MCF 10A (cell line): ENCODE results near the gene CCM2L. TPM values are rescaled to one million over a fixed set of nuclear protein-coding genes. Genes with fewer than 3 reads are reported as not detected.

Source experiments
- BruUV-seq: library from RNA; stranded (reverse); fragments of 400-500 nt; replicated peaks from 2 replicates; lab custom pipeline; 2021; lab: Mats Ljungman, UMichigan
- CTCF ChIA-PET: fragments of 300-600 bp; sonication (Branson Sonifier 250); formaldehyde crosslinking; extraction: SDS; loops from one replicate; lab custom pipeline; 2021; ENCODE audit warnings: antibody characterized with exemption, inconsistent platforms; lab: Yijun Ruan, JAX
- POLR2A ChIA-PET: fragments of 300-600, 350-650 bp; sonication (Branson Sonifier 250); formaldehyde crosslinking; extraction: SDS; loops from one replicate; lab custom pipeline; 2020; ENCODE audit warnings: antibody characterized with exemption, inconsistent platforms; lab: Yijun Ruan, JAX
- DNase-seq: peaks from one replicate; pipeline ENCODE4 v3.0.0-alpha.2; 2018; ENCODE audit not compliant: unreplicated experiment
- H3K27ac Mint-ChIP-seq: one replicate; pipeline ENCODE4 v1.8.0; 2022; ENCODE audit warnings: mild to moderate bottlenecking, low read depth, mixed read lengths; ENCODE audit not compliant: unreplicated experiment
- H3K27me3 Mint-ChIP-seq: one replicate; pipeline ENCODE4 v1.8.0; 2022; ENCODE audit warnings: mixed read lengths; ENCODE audit not compliant: insufficient read depth, unreplicated experiment
- H3K36me3 Mint-ChIP-seq: one replicate; pipeline ENCODE4 v1.8.0; 2022; ENCODE audit warnings: mild to moderate bottlenecking, moderate library complexity, mixed read lengths; ENCODE audit not compliant: insufficient read depth, unreplicated experiment
- H3K4me1 Mint-ChIP-seq: one replicate; pipeline ENCODE4 v1.8.0; 2022; ENCODE audit warnings: mixed read lengths; ENCODE audit not compliant: insufficient read depth, unreplicated experiment
- H3K4me3 Mint-ChIP-seq: one replicate; pipeline ENCODE4 v1.8.0; 2022; ENCODE audit warnings: mild to moderate bottlenecking, moderate library complexity, mixed read lengths; ENCODE audit not compliant: unreplicated experiment
- H3K9me3 Mint-ChIP-seq: one replicate; pipeline ENCODE4 v1.8.0; 2022; ENCODE audit warnings: mixed read lengths; ENCODE audit not compliant: unreplicated experiment
- CTCF ChIP-seq: fragments of 200-600 bp; IDR thresholded peaks from one replicate; pipeline ENCODE4 v1.8.0; 2022; ENCODE audit warnings: antibody characterized with exemption, mild to moderate bottlenecking; ENCODE audit not compliant: unreplicated experiment
- intact Hi-C: fragments of 100-400 bp; cut with micrococcal nuclease; formaldehyde crosslinking; loops from 2 replicates; pipeline ENCODE4 v1.14.1; 2022
- total RNA-seq: library from RNA; stranded (reverse); gene quantifications from 2 replicates; pipeline ENCODE4 v1.2.3, GENCODE V29; 2022

CCM2L gene
- total RNA-seq, 1 experiment from 2014 or later, result not detected

DNA sequence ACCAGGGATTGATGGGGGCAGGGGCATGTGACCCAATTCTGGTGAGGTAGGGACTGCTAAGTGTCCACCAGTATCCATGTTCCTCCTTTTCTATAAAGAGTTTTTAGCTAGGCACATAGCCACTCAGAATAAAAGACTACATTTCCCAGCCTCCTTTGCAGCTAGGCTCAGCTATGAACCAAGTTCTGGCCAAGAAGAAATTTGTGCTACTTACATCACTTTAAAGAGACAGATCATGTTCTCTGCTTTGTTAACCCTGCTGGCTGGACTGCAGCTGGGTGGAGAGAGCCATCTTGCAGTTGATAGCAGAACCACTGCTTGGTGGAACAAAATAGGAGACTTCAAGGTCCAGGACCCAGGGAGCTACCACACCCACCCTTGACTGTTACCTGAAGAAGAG lies 5.3 kb upstream of the CCM2L start:
- H3K27me3 Mint-ChIP-seq, result peaks cover 42% of the 10 kb centered on the region
- no peak overlapping the region for H3K27ac Mint-ChIP-seq
- no peak overlapping the region for H3K4me3 Mint-ChIP-seq
- intact Hi-C loops, result no loop called here
- BruUV-seq, result no TSS peak
- H3K36me3 Mint-ChIP-seq, result no peaks in the 10 kb centered on the region
- peak; percentile 15 for DNase-seq
- CTCF ChIA-PET, result interaction anchor here (0.5 to 1.8 kb wide), 4 partner anchors 12 to 1108 kb away, joined by 3 to 5 read pairs (median 4); no protein-coding TSS in a partner anchor
- no peaks in the 10 kb centered on the region for H3K9me3 Mint-ChIP-seq
- H3K4me1 Mint-ChIP-seq, result no peaks in the 10 kb centered on the region
- no peak for TF ChIP-seq CTCF
- POLR2A ChIA-PET, result no interaction called here

- Mint-ChIP-seq H3K9me3 (no peaks in the 10 kb centered on the region), H3K4me1 (no peaks in the 10 kb centered on the region), H3K36me3 (no peaks in the 10 kb centered on the region), H3K27me3 (peaks cover 36% of the 10 kb centered on the region), H3K4me3 (no peak overlapping the region), H3K27ac (no peak overlapping the region)
- no peak for TF ChIP-seq CTCF
- ChIA-PET CTCF (interaction anchor here (1.7 to 2.5 kb wide), 3 partner anchors 11 to 183 kb away, joined by 4 to 9 read pairs (median 7); no protein-coding TSS in a partner anchor), POLR2A (no interaction called here)
- DNase-seq, result no peak
- intact Hi-C loops, result no loop called here
- BruUV-seq, result no TSS peak
Observed at GRCh38 chr20:32006053-32006452, 4.2 kb upstream of the CCM2L start.

DNA sequence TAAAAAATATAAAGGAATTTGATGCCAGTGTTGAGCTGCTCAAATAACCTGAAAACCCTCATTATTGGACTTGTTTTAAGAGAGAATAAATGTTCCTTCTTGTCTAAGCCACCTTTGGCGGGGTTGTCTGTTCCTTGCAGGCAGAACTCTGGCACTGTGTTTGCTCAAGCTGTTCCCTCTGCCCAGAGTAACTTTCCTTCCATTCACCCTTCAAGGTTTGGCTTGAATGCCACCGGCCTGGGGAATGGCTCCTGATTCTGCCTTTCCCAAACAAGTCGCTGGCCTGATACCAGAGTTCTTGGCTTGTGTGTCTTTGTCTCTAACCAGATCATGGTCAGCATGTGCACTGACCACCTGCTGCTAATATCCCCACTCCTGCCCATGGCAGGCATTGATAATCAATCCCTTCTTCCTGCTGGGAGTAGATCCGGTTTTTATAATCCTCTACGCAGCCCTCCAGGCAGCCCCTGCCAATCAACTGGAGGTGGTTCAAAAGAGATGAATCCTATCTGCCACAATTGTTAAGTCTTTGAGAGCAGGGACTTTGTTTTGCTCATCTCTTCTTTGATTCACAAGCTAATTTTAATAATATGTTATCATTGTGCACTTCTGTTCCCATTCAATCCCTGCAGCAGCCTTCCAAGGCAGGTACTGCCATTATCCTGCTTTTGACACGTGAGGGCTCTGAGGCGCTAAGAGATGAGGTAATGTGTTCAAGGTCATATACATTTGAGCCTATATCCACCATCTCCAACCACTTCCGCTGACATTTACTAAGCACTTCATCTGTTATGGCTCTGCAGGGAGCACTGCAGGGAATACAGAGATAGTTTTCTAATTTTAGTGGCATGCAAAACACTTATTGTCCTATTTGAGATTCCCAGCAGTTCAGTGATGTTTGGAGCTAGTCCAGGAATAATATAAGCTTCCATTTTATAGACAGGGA lies 3.1 kb upstream of the CCM2L start:
- DNase-seq, result no peak
- intact Hi-C loops, result no loop called here
- no peaks in the 10 kb centered on the region for H3K9me3 Mint-ChIP-seq
- POLR2A ChIA-PET, result no interaction called here
- no peak overlapping the region for H3K27ac Mint-ChIP-seq
- TF ChIP-seq CTCF, result no peak
- no peaks in the 10 kb centered on the region for H3K36me3 Mint-ChIP-seq
- peaks cover 31% of the 10 kb centered on the region for H3K27me3 Mint-ChIP-seq
- CTCF ChIA-PET, result interaction anchor here (0.6 to 2.9 kb wide), 13 partner anchors 10 to 968 kb away, joined by 3 to 12 read pairs (median 5); partner anchors contain the start of gene PDRG1
- H3K4me1 Mint-ChIP-seq, result no peaks in the 10 kb centered on the region
- no peak overlapping the region for H3K4me3 Mint-ChIP-seq
- no TSS peak for BruUV-seq
